ENCODE data around the gene CLTC.

The CLTC gene

DNA sequence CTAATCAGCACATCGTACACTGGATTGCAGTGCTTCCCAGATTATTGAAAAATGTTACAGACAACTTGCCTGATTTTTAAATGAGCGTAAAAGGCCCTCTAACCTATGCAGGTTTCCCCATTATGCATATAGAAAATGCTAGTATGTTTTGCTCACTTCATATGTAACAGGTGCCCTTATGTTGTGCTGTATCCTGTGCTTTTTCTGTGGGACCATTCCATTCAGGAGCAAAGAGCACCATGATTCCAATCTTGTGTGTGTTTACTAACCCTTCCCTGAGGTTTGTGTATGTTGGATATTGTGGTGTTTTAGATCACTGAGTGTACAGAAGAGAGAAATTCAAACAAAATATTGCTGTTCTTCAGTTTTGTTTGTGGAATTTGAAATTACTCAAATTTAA is 74.6 kb downstream of the CLTC start:
- DNase-seq (ENCODE audit: low spot score): no peak
- H3K27ac ChIP-seq: no peak overlapping the region
- no peak for TF ChIP-seq CTCF (IDR thresholded peaks at IDR 0.05)
- H3K4me3 ChIP-seq: no peak overlapping the region

DNA sequence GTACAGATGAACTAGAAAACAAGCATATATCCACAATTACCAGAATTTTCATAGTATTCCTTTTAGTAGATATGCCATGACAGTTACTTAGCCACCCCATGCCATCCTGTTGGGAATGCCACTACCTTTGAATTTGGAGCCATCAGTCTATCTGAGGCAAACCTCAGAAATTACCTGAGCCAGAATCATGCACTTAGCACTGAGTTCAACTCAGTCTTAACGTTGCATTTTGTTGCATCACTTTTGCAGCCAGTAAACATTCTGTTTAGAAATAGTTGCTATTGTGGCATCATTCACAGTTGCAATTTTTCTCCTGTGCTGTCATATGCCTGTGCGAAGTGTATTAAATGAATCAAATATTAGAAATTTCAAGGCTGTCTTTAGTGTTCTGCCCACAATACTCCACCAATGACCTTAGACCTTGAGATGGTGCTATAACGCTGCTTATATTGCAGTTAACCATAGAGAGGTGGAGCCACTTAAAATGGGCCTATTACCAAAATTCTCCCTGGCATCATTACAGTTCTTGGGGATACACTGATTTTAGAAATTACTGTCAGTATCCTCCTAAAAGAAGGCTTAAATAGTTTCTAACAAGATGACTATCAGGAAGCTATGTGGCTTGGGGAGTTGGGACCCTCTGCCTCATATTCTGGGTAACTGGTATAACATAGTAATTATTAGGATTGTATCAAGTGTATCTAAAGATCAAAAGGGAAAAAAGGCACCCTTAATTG is 76.4 kb downstream of the CLTC start:
- DNase-seq (ENCODE audit: low spot score): no peak
- Histone ChIP-seq H3K4me3 (no peak overlapping the region), H3K27ac (no peak overlapping the region)
- TF ChIP-seq CTCF (IDR thresholded peaks at IDR 0.05): no peak

DNA sequence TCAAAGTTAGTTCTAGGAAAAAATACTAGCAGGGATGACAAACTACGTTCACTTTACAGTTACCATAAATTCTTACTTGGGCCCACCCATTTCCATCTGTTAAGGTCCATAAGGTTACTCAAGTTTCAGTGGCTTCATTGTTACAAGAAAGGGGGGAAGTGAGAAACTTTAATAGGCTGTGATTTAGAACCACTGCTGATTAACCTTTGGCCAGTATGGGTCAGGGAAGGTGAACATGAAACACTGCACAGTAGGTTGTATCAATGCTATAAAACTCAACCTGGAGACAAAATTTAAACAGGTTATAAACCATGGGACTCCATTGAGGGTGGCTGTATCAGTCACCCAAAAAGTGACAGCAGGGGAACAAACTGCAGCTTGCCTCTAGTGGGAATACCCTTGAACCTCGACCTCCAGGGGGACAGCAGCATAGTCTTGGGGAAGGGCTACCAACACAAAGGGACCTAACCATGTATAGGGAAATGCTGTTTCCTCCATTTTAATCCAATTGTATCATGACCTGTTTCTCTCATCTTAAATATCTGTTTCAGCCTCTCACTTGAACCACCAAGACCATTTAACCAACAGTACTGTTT is 77.1 kb downstream of the CLTC start:
- H3K27ac ChIP-seq: no peak overlapping the region
- TF ChIP-seq CTCF (IDR thresholded peaks at IDR 0.05): no peak
- DNase-seq (ENCODE audit: low spot score): no peak
- H3K4me3 ChIP-seq: no peak overlapping the region

- no peak for DNase-seq (ENCODE audit: low spot score)
- no peak overlapping the region for H3K27ac ChIP-seq
- H3K4me3 ChIP-seq: no peak overlapping the region
- no peak for TF ChIP-seq CTCF (IDR thresholded peaks at IDR 0.05)
Observed at GRCh38 chr17:59698143-59698542, 78.4 kb downstream of the CLTC start.

GRCh38 chr17:59699218-59699617 is 79.5 kb downstream of the CLTC start:
- no peak overlapping the region for H3K4me3 ChIP-seq
- TF ChIP-seq CTCF (IDR thresholded peaks at IDR 0.05): no peak
- DNase-seq (ENCODE audit: low spot score): no peak
- no peak overlapping the region for H3K27ac ChIP-seq

DNA sequence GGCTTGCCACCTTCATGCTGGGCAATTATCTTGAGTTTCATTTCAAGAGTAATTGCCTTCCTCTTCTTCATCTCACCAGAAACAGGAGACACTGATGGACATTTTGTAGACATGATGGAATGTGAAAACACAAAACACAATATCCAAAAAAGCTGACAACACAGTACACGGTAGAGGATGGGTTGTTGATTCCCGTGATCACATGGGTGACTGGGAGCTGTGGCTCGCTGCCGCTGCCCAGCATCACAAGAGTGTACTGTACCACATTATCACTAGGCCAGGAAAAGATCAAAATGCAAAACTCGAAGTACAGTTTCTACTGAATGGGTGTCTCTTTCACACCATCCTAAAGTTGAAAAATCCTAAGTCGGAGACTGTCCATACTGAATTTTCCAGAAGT is 80.1 kb downstream of the CLTC start:
- DNase-seq (ENCODE audit: low spot score): no peak
- Histone ChIP-seq H3K27ac (no peak overlapping the region), H3K4me3 (no peak overlapping the region)
- TF ChIP-seq CTCF (IDR thresholded peaks at IDR 0.05): no peak

DNA sequence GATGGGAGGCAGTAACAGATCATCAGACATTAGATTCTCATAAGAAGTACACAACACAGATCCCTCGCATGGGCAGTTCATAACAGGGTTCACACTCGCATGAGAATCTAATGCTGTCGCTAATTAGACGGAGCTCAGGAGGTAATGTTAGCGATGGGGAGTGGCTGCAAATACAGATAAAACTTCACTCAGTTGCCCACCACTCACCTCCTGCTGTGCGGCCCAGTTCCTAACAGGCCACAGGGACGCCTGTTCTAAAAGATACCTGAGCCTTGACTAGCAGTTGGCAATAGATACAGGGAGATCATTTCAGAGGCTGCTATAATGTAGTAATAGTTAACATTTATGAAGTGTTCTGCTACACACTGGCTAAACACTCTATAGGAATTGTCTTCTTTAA is 82.6 kb downstream of the CLTC start:
- Histone ChIP-seq H3K27ac (no peak overlapping the region), H3K4me3 (no peak overlapping the region)
- no peak for DNase-seq (ENCODE audit: low spot score)
- TF ChIP-seq CTCF (IDR thresholded peaks at IDR 0.05): no peak

Data from coronary artery (tissue), 2 donors.